T follicular helper cell (primary cell): ENCODE data around the gene FAM98C.

Experiments
- DNase-seq: peaks from one replicate; pipeline ENCODE4 v3.0.0-alpha.2; 2020; ENCODE audit warnings: low read depth

The FAM98C gene

DNA sequence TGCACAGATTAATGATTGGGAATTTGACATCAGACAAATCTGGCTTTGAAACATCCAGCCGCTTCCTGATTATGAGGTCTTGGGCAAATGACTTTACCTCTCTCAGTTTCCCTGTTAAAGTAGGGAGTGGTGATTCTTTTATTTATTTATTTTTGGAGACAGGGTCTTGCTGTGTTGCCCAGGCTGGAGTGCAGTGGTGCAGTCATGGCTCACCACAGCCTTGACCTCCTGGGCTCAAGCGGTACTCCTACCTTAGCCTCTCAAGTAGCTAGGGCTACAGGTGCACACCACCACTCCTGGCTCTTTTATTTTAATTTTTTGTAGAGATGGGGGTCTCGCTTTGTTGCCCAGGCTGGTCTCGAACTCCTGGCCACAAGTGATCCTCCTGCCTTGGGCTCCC, 25.8 kb upstream of the FAM98C start:
- no peak for DNase-seq

DNA sequence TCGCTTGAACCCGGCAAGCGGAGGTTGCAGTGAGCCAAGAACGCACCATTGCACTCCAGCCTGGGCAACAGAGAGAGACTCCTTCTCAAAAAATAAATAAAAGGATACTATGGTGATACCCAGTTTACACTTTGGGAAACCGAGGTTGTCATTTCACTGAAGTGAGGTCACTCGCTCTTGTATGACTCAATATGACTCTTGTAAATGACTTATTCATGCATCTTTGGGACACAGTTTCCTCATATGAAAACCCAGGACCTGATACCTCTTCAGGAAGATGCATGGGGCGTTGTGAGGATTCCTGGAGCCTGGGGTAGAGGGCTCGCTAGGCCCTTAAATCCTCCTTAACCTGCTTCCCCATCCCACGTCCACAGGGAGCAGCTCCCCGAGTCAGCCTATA, 24.0 kb upstream of the FAM98C start:
- no peak for DNase-seq

DNA sequence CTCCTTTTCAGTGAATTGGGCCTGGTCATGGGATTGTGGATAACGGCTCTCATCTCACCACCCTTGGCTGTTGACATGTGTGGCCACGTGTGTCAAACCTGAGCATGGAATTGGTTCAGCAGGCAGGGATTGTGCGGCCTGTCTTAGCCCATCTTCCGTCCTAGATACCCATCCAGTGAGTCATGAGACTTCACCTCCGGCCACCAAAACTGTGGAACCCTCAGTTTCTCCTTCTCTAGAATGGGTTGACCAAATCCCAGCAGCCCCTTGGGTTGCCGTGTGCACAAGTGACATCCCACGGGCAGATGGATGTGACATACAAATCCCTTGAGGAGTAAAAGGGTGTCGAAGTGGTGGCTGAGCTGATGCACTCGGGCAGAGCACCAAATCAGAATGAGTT, 21.8 kb upstream of the FAM98C start:
- no peak for DNase-seq

DNA sequence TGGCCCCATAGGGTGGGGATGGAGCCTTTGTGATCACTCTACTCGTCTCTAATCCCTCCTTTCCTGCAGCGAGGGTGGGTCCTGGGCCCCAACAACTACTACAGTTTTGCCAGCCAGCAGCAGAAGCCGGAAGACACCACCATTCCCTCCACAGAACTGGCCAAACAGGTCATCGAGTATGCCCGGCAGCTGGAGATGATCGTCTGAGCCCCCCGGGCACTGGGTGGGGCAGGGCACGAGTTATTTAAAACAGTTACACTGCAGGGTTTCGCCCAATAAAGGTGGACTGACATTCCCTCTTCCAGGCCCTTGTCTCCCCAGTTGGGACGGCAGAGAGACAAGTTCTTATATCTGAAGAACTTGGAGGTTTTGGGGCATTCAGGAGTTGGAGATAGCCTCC, 19.7 kb upstream of the FAM98C start:
- no peak for DNase-seq

DNA sequence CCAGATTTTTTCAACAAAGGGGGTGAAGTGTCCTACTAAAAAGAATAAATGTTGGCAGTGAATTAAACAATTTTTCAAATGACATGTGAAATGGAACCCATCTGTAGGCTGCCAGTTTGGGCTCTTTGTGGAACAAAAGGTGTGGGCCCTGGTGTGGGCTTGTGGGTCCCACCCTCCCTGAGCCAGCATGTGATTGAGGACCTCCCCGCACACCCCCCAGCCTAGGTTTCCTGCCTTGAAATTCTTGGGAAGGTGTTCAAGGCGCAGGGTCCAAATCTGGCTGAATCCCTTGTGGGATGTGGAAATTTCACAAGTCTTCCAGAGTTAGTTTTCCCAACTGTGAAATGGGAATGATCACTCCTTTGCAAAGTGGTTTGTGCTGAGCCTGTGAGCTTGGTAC, 19.1 kb upstream of the FAM98C start:
- no peak for DNase-seq

DNA sequence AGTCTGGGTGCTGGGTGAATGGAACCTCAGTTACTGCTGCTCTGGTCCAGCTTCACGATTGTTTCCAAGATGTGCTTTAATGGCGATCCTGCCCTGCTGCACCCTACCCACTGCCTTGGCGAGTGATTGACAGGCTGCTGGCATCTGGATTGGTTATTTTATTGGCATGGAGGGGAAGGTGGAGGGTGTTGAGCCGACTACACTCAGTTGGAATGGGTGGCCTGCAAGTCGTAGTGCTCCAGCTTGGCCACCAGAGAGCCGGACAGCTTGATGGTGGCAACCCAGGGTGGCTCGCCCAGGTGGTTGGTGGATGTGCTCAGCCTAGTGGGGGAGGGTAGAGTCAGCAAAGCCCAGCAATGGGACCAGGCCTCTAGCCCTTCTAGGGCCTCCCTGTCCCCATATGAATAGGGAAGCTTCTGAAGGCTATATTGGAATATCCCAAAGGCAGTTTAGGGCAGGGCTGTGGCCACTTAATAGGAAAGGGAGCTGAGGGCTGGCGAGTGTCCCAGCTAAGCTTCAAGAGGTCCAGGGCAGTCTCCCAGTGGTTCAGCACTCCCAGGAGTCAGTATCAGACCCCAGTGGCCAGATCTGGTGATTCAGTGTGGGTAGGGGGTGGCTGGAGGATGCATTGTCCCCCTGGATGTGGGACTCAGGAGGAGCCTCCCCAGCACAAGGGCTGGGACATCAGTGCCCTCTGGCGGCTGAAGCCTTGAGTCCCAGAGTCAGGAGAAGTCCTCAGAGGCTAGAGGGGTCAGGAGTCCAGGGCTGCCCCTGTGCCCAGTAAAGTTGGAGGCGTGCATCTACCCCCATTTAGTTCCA, 18.5 kb upstream of the FAM98C start:
- DNase-seq: no peak

DNA sequence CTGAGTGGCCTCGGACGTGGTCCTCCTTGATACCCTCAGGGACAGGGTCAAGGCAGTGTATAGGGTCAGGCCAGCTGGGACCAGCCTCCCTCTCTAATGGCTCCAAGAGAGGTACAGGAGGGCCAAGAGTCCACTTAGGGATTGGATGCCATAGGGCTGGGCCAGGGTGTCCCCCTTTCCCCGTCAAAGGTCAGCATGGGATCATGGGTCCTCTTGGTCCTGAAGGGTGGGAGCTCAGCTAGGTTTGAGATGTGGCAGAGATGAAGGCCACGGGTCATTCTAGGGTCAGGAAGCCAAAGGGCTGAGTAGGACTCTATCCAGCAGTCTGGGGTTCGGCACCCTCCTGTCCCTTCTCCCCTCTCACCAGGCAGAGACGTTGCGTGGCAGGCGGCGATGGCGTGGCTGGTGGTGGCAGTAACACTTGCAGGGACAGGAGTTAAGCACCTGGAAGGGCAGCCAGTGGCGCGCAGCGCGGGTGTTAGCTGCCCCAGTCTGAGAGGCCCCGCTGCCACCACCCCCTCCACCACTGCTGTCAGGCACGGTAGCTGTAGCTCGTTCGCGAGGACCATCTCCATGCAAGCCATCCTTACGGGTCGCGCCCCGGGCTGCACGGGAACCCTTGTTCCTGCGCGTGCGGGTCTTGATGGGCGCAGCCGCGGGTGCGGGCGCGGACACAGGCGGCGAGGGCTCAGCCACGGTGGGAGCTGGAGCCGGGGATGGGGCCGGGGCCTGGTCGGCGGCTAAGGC, 17.7 kb upstream of the FAM98C start:
- DNase-seq: no peak

DNA sequence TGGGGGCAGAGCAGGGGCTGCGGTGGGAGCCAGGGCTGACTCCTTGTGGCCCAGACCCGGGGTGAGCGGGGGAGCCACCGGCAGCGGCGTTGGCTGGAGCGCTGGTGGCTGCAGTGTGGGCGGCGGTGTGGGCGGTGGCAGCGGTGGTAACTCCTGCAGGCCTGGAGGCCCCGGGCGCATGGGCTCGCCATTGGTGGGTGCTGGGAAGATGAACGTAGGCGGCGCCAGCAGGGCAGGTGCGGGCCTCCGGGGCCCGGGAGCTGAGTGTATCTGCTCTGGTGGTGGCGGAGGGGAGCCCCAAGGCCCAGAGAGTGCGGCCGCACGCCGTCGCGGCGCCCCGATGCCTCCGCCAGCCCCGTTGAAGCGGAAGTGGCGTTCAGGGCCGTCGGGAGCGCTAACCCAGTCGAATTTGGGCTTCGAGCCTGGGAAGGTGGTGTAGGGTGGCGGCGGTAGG, 17.1 kb upstream of the FAM98C start:
- no peak for DNase-seq

DNA sequence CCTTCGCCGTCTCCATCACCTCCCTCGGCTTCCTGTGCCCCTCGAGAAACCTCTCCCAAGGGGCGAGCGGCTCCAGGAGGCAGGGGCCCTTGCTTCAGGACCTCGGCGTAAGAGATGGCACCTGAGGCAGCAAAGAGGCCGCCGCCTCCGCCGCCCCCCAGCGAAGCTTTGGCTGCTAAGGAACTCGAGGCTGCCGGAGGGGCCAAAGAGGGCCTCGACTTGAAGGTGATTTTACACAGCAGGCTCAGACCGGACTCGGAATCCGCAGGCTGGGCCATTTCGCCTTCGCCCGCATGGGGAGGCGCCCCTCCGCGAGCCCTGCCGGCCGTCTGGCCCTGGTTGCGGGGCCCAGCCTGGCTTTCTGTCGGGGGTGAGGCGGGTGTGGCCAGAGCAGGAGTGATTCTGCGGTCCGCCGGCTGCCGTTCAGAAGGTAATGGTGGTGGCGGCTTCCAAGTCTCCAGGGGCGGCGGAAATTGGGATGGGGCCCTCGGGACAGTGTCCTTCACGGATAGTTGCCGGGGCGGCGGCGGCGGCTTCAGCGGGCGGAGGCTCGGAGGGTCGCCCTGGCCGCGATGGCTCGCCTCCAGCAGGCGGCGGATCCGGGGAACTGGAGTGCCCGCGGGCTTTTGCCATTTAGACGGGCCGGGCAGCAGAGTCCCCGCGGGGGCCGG, 16.5 kb upstream of the FAM98C start:
- no peak for DNase-seq

DNA sequence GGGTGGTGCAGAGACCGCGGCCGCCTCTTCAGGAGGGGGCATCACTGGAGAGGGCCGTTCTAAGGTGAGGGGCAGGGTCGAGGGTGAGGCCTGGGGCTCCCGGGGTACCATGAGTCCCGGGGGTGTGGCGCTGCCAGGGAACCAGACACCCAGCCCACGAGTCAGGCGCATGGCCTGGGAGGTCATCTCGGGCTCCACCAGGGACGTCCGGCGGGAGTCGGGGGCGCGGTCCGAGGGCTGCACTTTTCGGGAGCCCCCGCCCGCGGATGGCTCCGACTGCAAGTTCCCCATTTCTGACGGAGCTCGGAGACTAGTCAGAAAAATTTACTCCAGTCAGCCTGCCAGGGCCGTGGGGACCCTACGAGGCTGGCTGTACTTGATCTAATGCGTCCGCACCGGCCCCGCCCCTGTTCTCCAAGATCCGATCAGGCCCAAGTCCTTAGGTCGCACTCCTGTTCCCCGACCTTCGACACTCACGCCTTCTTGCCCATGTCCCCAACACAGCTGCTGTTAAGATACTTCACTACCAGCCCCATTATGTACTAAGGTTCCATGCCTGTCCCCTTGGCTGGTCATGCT, 15.8 kb upstream of the FAM98C start:
- no peak for DNase-seq

DNA sequence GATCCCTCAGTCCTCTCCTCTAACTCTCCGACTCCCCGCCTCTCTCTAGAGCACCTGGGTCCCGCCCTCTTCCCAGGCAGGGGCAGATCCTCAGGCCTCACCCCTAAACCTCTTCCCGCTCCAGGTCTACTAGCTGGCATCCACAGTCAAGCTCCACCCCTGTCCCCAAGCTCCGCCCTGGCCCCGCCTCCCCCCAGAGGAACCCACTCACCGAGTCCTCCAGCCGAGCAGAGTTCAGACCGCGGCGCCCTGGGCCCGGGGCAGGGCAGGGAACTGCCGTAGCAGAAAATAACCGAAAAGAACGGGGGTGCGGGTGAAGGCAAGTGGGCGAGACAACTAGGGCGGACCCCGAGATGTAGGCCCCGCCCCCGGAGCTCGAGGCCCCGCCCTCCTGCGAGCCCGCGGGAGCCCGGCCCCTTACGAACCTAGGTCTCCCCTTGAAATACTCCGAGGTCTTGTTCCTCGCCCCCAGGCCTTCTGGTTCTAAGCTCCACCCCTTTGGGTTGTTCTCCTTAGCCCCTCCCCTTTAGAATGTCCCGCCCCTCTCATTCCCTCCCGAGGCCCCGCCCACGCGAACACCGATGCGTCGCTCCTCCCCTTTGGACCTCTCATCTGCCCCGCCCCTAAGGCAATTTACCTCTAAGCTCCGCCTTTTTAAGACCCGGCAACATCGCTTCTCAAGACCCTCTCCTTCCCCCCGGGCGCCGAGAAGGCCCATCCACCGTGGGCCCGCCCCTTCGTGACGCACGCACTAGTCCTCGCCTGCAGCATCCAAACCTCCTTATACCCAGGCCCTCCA, 15.1 kb upstream of the FAM98C start, which contains the start of gene GGN:
GGN (minus strand) TSS at position 485 of the 799 bp plus-strand sequence. CDS start 773 bp downstream, outside the sequence.
- DNase-seq: peak; percentile 71

DNA sequence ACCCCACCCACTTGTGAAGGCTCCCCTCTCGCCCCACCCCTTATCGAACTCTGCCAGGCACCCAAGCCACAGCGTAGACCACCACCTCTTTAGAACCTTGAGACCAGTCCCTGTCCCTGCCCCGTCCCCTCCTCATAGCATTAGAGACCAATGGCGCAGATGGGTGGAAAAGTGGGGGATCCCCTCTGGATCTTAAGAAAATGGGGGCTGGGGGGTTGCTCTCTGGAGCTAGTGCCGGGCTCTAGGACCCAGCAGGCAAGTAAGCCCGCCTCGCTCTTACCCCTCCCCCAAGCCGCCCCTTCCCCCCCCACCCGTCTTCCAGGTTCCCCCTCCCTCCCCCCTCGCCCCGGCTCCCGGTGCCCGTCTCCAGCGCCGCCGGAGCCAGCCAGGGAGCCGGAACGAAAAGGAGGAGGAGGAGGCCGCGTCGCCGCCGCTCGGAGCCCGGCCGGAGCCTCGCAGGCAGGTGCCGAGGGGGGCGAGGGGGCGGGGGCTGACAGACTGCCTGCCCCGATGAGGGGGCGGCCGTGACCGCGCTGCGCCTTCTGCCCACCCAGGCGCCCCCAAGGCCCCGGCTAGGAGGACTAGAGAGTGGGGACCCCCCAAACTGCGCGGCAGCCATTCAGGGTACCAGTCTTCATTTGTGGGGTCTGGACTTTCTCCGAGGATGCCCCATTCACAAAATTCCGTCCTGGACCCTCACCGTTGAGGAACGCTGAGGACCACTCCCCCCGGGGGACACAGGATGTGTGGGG, 14.4 kb upstream of the FAM98C start, which contains the start of gene SPRED3:
SPRED3 (plus strand) TSS at position 349 of the 752 bp plus-strand sequence. CDS start 1,606 bp downstream, outside the sequence.
- DNase-seq: no peak

DNA sequence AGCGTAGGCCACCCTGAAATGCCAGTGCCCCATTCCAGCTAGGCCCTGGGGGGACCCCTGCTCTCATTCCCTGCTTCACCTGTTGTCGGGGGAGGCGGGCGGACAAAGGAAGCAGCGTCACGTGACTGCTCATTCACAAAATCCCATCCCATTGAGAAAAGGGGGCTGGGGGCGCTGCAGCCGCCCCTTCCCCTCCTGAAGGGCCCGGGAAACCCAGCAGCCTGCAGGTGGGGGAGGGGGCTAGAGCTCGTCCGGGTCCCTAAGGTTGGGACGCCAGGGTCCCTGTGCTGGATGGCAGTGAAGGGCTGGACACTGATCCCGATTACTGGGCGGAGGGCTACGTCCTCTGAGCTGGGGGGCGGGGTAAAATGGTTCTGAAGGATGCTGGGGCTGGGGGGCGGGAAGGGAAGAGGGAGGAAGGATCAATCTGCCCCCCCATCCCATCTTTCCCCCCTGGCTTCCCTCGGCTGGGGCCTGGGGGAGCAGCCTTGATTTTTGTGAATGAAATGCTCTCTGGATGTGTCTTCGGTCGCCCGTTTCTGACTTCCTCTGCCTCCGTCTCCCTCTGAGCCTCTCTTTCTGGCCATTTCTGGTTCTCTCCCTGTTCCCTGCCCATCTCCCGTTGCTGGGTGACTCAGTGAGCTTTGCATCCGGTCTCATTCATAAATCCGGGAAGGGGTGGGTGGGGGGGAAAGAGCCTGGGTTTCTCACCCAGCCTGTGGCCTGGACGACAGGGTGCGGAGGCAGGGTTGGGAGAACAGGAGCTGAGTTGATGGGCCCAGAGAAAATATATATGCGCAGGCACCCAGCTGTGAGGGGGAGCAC, 13.6 kb upstream of the FAM98C start:
- no peak for DNase-seq

DNA sequence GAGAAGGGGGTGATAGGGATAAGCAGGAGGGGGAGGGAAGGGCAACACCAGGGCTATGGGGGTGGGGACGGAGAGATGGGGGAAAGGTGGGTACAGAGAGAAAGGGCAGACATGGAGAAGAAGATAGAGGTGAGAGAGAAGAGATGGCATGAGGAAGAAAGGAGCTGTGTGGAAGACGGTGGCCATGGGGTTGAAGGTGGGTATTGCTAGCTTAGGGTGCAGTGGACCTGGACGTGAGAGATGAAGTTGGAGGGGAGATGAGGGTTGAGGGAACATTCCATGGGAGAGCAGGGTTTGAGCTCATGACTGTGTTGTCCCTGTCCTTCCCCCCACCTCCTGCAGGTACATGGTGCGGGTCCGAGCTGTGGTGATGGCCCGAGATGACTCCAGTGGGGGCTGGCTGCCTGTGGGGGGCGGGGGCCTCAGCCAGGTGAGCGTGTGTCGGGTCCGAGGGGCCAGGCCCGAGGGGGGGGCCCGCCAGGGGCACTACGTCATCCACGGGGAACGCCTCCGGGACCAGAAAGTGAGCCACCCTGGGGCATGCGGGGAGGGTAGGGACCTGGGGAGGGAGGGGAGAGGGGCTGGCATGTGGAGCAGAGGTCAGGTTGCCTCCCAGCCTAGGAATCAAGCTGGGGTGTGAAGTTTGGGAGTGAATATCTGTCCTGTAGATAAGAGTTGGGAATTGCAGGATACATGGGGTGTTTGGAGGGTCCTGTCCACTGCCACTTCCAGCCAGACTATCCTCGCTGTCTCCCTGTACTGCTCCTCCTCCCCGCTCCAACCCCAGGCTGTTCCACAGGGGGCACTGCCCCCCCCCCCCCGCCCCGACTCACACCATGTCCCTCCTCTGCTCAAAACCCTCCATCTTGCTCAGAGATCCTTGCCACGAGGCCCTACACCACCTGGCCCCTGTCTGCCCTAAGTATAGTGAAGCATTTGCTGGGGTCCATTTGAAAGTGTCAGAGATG, 12.7 kb upstream of the FAM98C start:
- DNase-seq: no peak

DNA sequence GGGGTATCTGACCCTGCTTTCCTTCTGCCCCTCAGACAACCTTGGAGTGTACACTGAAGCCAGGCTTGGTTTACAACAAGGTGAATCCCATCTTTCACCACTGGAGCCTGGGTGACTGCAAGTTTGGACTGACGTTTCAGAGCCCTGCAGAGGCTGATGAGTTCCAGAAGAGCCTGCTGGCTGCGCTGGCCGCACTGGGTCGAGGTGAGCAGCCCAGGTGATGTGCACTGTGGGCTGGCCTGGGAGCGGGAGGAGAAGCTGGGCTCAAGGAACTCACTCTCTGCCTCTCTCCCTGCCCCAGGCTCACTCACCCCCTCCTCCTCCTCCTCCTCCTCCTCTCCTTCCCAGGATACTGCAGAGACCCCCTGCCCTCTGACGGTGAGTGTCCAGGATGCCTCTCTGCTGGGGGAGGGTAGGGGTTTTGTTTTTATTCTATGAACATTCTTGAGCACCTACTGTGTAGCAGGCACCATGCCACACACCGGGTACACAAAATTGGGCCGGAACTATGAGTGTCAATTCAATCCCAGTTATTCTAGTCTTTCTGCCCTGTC, 10.9 kb upstream of the FAM98C start:
- no peak for DNase-seq

DNA sequence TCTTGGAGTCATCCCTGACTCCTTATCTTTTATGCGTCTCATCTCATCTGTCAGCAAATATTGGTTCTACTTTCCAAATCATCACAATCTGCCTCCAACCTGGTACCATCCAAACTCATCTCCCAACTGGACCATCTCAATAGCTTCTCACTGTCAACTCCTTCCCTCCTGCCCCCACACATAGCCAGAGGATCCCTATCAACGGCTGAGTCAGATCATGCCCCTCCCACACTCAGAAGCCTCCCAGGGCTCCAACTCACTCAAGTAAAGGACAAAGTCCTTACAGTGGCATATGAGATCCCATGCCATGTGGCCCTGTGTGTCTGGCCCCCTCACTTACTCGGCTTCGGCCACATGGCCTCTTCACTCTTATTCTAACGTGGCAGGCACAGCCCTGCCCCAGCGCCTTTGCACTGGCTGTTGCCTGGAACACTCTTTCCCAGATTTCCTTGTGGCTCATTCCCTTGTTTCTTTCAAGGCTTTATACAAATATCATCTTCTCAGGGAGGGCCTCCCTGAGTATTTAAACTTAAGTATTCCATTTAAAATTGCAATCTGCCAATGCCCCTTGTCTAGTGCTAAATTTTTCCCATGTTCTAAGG, 10.1 kb upstream of the FAM98C start:
- no peak for DNase-seq

DNA sequence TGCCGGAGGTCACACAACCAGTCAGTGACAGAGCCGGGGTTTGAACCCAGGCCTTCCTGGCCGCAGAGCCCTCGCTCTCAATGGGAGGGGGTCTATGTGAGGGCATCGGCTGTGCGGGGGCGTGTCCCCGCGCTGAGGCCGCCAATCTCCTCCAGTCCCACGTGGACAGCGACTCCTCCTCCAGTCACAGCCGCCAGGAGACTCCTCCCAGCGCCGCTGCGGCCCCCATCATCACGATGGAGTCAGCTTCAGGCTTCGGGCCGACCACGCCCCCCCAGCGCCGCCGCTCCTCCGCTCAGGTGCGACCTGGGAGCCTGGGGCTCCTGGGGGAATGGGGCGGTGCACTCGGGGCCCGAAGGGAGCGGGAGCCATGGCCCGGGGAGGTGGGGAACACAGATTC, 8.4 kb upstream of the FAM98C start:
- DNase-seq: peak; percentile 53
